ENCODE results near the gene GSTM5. TPM values are rescaled to one million over a fixed set of nuclear protein-coding genes. Genes with fewer than 3 reads are reported as not detected.
"Not testable (repeated sequence)": the region's sequence is repeated elsewhere in the genome, so short reads cannot be mapped to it uniquely, and the experiment has no call there.

The GSTM5 gene
- total RNA-seq, 1 donor from 2014 or later, result not detected

GRCh38 chr1:109704173-109704572, 7.9 kb upstream of the GSTM5 start:
- H3K27me3 ChIP-seq (ENCODE audit: control insufficient read depth, insufficient read depth, low read length), result no peaks in the 10 kb centered on the region
- no peak for TF ChIP-seq CTCF (IDR thresholded peaks at IDR 0.05; ENCODE audit: insufficient read depth, low read length, poor library complexity, severe bottlenecking)
- no peak for DNase-seq (ENCODE audit: low read depth)
- H3K4me3 ChIP-seq (ENCODE audit: low read depth, low read length), result no peak overlapping the region
- no peaks in the 10 kb centered on the region for H3K36me3 ChIP-seq (ENCODE audit: control insufficient read depth, insufficient read depth, low read length)

- TF ChIP-seq CTCF (IDR thresholded peaks at IDR 0.05; ENCODE audit: insufficient read depth, low read length, poor library complexity, severe bottlenecking), result no peak
- H3K27me3 ChIP-seq (ENCODE audit: control insufficient read depth, insufficient read depth, low read length), result no peaks in the 10 kb centered on the region
- no peak for DNase-seq (ENCODE audit: low read depth)
- no peak overlapping the region for H3K4me3 ChIP-seq (ENCODE audit: low read depth, low read length)
- no peaks in the 10 kb centered on the region for H3K36me3 ChIP-seq (ENCODE audit: control insufficient read depth, insufficient read depth, low read length)
These were observed 6.6 kb upstream of the GSTM5 start for GRCh38 chr1:109705411-109705810.

GRCh38 chr1:109708949-109709348, 3.1 kb upstream of the GSTM5 start:
- H3K4me3 ChIP-seq (ENCODE audit: low read depth, low read length); H3K27me3 ChIP-seq (ENCODE audit: control insufficient read depth, insufficient read depth, low read length); DNase-seq (ENCODE audit: low read depth); H3K36me3 ChIP-seq (ENCODE audit: control insufficient read depth, insufficient read depth, low read length): not testable (repeated sequence)

GRCh38 chr1:109709822-109710221, 2.2 kb upstream of the GSTM5 start:
- not testable (repeated sequence) for H3K27me3 ChIP-seq (ENCODE audit: control insufficient read depth, insufficient read depth, low read length); H3K4me3 ChIP-seq (ENCODE audit: low read depth, low read length); DNase-seq (ENCODE audit: low read depth); H3K36me3 ChIP-seq (ENCODE audit: control insufficient read depth, insufficient read depth, low read length)

- TF ChIP-seq CTCF (IDR thresholded peaks at IDR 0.05; ENCODE audit: insufficient read depth, low read length, poor library complexity, severe bottlenecking), result no peak
- Histone ChIP-seq H3K27me3 (ENCODE audit: control insufficient read depth, insufficient read depth, low read length) (peaks cover 3% of the 10 kb centered on the region), H3K4me3 (ENCODE audit: low read depth, low read length) (no peak overlapping the region), H3K36me3 (ENCODE audit: control insufficient read depth, insufficient read depth, low read length) (no peaks in the 10 kb centered on the region)
- no peak for DNase-seq (ENCODE audit: low read depth)
These were observed 342 bp downstream of the GSTM5 start for GRCh38 chr1:109712321-109712864.

GRCh38 chr1:109713636-109714035, 1.6 kb downstream of the GSTM5 start:
- Histone ChIP-seq H3K4me3 (ENCODE audit: low read depth, low read length) (no peak overlapping the region), H3K27me3 (ENCODE audit: control insufficient read depth, insufficient read depth, low read length) (peaks cover 3% of the 10 kb centered on the region), H3K36me3 (ENCODE audit: control insufficient read depth, insufficient read depth, low read length) (no peaks in the 10 kb centered on the region)
- no peak for TF ChIP-seq CTCF (IDR thresholded peaks at IDR 0.05; ENCODE audit: insufficient read depth, low read length, poor library complexity, severe bottlenecking)
- DNase-seq (ENCODE audit: low read depth), result no peak

GRCh38 chr1:109714661-109715372, 2.8 kb downstream of the GSTM5 start:
- Histone ChIP-seq H3K36me3 (ENCODE audit: control insufficient read depth, insufficient read depth, low read length) (no peaks in the 10 kb centered on the region), H3K27me3 (ENCODE audit: control insufficient read depth, insufficient read depth, low read length) (peaks cover 3% of the 10 kb centered on the region), H3K4me3 (ENCODE audit: low read depth, low read length) (no peak overlapping the region)
- TF ChIP-seq CTCF (IDR thresholded peaks at IDR 0.05; ENCODE audit: insufficient read depth, low read length, poor library complexity, severe bottlenecking), result no peak
- DNase-seq (ENCODE audit: low read depth), result no peak
